ENCODE measurements around the gene NPTN.
"Not testable (repeated sequence)": the region's sequence is repeated elsewhere in the genome, so short reads cannot be mapped to it uniquely, and the experiment has no call there.

The NPTN gene

DNA sequence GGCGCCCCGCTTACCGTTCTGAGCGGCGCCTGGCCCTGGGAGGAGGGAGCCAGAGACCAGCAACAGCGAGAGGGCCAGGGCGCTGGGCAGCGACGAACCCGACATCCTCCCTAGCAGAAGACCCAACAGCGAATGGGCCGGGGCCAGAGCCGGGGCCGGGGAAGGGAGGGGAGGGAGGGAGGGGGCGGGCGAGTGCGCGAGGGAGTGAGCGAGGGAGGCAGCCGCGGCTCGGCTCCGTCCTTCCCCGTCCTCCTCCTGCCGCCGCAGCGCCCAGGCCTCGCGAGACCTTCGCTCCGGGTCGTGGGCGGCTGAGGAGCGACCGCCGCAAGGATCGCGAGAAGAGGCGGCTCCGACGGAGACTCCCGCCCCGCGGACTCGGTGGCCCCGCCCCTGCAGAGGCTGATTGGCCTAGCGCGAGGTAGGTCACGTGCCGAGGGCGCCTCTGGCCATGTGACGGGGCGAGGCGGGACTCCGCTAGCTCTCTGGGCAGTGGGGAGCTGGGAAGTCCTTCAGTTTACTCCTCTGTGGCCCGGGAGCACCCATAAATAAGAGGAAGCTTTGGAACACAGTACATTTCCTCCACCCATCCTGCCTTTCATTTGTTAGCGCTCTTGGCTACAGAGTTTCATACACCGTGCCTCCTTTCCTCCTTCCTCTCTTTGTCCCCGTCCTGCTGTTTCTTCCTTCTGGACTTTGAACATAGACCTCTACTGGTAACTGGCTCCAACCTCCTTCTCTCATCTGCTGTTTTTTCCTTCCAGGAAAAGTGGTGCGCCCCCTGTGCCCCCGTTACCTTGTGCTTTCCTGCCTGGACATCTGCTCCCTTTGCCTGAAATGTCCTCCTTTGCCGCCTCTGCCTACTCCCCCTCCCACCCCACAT is at the start of gene NPTN:
TSS of gene NPTN (minus strand) at position 279 of the 880 bp plus-strand sequence. CDS start at position 105, 174 bp downstream.
- DNase-seq (ENCODE audit: extremely low spot score, insufficient read length, low read depth) (peak; percentile 88), FAIRE-seq (peak; percentile 89)

DNA sequence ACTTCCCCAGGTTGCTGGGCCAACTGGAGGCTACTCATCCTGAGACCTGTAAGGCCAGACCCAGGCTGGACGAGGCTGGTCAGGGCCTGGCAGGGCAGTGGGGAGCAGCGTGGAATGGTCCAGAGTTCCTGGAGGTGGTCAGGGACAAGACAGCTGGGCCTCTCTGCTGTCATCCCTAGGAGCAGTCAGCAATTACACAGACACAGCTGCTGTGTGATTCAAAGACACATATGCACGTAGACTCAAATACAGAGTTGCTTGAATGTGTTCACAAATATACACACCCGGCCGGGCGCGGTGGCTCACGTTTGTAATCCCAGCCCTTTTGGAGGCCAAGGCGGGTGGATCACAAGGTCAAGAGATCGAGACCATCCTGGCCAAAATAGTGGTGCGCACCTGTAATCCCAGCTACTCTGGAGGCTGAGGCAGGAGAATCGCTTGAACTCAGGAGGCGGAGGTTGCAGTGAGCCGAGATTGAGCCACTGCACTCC is 49.5 kb upstream of the NPTN start:
- no peak for FAIRE-seq
- DNase-seq (ENCODE audit: extremely low spot score, insufficient read length, low read depth): no peak

DNA sequence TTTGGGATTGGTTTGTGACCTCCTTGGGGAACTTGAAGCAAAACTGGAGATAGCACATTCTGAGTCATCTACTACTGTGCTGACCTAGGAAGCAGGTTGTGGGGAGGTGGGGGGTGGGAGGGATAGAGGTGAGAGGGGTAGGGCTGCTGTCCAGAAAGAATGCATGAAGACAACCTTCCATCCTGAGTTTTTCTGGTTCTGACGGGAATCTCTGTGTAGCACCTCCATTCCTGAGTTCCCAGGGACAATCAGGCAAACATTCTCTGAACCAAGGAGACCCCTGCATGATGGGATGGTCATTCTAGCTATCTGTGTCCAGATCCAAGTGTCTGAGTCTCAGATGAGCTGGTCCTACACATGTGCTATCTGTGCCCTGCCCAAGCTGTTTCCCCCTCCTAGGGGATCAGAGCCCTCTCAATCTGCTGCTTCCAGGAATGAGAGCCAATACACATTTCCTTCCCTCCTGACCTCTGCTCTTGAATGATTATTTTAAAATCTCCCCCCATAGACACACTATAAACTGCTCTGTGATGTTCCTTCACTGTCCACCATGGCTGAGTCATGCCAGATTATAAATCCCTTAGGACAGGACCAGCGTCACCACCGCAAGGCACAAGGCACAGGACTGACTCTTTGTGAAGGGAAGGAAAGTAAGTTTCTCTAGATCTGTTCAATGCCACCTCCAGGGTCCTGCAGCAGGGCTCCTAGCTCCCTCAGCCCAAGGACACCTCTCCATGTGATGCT is 48.8 kb upstream of the NPTN start:
- no peak for DNase-seq (ENCODE audit: extremely low spot score, insufficient read length, low read depth)
- no peak for FAIRE-seq

DNA sequence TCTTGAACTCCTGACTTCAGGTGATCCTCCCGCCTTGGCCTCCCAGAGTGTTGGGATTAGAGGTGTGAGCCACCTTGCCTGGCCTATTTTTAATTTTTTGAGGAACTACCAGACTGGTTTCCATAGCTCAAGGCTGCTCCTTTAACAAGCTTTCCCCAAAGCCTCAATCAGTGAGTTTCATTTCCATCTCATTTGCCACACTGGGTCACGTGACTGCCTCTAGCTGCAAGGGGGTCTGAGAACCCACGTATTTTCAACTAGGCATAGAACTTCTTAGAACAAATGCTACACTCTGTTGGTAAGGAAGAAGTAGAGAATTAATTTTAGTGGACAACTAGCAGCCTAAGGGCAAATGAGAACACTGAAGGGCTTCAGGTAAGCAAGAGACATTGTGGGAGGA is 47.9 kb upstream of the NPTN start:
- DNase-seq (ENCODE audit: extremely low spot score, insufficient read length, low read depth): no peak
- FAIRE-seq: no peak

DNA sequence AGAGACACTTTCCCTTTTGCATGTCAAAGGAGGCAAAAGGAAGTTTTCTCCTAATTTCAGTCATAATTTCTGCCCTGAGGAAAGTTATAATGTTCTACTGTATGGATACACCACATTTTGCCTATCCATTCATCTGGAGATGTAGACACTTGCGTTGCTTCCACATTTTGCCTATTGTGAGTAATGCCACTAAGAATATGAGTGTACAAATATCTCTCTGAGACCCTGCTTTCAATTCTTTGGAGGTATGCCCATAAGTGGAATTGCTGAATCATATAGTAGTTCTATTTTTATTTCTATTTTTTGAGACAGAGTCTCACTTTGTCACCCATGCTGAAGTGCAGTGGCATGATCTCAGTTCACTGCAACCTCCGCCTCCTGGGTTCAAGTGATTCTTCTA is 47.4 kb upstream of the NPTN start:
- FAIRE-seq (no peak), DNase-seq (ENCODE audit: extremely low spot score, insufficient read length, low read depth) (no peak)

DNA sequence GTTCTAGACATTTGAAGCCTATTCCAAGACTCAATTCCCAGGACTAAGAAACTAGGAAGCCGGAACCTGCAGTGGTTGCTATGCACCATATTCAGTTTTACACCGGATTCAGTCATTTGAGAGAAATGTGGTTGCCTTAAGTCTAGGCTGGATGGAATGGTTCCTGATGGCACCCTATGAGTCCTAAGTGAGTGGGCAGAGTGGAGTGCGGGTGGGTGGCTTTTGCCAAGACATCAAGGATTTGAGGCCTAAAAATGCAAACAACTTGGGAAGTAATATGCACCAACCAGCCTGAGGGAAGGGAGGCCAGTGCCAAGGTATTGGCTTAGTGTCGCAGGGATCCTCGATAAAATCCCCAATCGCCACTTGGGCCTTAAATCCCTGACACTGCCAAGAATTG is 46.8 kb upstream of the NPTN start:
- FAIRE-seq: no peak

DNA sequence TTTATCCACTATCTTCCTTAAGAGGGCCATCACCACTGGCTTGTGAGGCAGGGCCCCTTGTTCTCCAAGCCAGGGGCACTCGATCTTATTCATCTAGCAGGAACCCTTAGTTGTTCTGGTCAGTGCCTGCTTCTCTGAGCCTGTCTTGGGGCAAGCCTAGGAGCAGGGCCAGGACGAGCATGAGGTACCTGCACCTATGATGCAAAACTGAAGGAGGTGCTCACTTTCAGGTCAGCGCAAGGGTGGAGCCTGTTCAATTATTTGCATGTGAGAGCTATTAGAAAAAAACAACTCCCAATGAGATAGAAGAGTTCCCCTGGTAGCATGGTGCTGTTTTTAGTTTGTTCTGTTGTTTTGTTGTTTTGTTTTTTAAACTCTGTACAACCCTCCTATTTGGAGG is 46.0 kb upstream of the NPTN start:
- FAIRE-seq: no peak
- no peak for DNase-seq (ENCODE audit: extremely low spot score, insufficient read length, low read depth)

More for the DNA sequence above, 46.8 kb upstream of the NPTN start:
- no peak for DNase-seq (ENCODE audit: extremely low spot score, insufficient read length, low read depth)

DNA sequence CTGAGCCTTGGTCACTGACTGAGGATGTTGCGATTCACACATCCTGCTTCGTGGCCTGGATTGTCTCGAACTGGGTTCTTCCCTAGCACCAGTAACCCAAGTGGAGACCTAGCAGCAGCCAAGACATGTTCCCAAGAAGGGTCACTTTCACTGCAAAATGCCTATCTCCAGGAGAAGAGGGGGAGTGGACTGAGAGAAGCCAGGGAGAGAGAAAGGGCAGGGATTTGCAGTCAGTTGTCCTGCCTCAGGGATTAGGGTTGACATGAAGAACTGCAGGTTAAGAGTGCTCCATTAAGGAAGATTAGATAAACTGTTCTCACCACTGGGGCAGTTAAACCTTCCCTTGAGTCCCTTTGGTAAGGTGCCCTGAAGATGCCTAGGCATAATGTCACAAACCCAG is 45.3 kb upstream of the NPTN start:
- no peak for DNase-seq (ENCODE audit: extremely low spot score, insufficient read length, low read depth)
- no peak for FAIRE-seq

DNA sequence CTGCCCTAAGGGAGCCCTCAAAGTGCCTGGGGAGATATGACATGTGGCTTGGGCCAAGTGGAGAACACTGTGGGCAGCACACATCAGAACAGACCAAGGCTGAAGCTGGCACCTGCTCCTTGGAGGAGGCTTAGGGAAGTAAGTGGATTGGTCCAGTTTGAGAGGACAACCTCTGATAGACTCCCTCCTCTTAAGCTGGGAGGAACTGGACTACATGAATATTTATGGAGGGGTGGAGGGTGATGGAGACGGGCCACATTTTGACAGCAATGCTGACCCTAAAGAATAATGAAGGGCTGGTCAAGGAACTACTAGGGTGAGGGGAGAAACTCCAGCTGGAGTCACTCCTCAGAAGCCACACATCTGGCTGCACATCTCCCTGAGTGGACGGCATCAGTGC is 44.5 kb upstream of the NPTN start:
- no peak for DNase-seq (ENCODE audit: extremely low spot score, insufficient read length, low read depth)
- no peak for FAIRE-seq

DNA sequence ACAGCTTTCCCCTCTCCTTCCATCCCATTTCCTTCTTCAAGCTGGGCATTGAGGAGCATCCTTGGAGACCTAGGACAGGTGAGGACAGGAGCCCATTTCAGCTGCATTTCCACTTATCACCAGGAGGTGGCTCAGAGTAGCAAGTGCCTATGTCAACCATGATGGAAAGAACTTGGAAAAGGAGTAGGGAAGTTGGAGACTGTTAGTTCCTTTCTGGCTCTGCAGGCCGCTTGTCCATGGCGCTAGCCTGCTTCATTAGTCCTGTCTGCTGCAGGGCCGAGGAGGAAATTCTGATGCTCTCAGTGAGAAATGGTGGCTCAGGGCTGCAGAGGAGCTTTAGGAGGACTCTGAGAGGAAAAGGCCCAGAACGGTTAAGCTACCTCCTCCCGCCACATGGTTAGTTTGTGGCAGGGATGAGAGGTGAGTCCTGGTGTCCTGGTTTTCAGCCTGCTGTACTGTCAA is 44.0 kb upstream of the NPTN start:
- peak; percentile 29 for FAIRE-seq
- no peak for DNase-seq (ENCODE audit: extremely low spot score, insufficient read length, low read depth)

DNA sequence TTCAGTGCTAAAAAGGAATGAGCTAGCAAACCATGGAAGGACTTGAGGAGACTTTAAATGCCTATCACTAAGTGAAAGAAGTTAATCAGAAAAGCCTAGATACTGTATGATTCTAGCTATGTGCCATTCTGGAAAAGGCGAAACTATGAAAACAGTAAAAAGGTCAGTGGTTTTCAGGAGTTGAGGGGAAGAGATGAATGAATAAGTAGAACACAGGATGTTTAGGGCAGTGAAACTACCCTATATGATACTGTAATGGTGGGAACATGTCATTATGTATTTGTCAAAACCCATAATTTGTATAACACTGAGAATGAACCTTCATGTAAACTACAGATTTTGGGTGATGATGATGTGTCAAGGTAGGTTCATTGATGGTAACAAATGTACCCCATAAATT is 41.4 kb upstream of the NPTN start:
- DNase-seq (ENCODE audit: extremely low spot score, insufficient read length, low read depth): no peak
- no peak for FAIRE-seq

DNA sequence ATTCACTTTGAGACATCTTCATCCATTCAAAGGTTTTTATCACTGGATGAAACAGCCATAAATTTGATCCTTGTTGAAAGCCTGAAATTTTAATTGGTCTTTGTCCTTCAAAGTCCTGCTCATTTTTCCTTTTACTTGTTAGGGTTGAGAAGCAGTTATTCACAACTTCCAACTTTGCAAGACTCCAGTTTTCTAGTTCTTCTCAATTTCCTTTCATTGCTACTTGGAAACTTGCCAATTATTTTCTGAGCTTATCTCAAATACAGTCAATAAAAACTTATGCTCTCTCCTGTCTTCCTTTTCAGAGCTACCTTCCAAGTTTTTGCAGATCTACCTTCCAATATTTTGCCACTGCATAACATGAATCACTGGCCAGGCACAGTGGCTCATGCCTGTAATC is 27.3 kb upstream of the NPTN start:
- no peak for DNase-seq (ENCODE audit: extremely low spot score, insufficient read length, low read depth)
- no peak for FAIRE-seq

DNA sequence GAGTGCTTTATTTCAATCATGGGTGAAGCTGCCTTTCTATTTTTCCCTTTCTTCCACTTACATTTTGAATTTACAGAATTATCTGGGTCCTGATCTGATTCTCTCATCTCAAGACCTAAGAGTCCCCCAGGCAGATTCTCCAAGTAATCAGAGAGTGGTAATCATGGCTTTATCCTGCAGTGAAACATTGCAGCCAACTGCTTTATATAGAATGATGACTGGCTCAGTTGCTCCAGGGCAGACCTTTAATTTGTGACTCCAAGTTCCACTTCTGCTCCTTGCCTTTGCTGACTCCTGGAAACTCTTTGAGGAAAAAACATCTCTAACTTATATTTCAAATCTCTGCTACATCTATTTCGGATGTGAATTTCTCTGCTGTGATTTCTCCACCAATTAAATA is 25.5 kb upstream of the NPTN start:
- DNase-seq (ENCODE audit: extremely low spot score, insufficient read length, low read depth) (no peak), FAIRE-seq (no peak)

DNA sequence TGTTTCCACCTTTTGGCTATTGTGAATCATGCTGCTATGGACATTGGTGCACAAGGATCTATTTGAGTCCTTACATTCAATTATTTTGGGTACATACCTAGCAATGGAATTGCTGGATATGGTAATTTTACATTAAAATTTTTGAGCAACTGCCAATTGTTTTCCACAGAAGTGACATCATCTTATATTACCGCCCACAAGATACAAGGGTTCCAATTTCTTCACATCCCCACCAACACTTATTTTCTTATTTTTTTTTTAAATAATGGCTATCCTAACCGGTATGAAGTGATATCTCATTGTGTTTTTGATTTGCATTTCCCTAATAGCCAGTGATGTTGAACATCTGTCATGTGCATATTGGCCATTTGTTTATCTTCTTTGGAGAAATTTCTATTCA is 22.5 kb upstream of the NPTN start:
- no peak for FAIRE-seq

DNA sequence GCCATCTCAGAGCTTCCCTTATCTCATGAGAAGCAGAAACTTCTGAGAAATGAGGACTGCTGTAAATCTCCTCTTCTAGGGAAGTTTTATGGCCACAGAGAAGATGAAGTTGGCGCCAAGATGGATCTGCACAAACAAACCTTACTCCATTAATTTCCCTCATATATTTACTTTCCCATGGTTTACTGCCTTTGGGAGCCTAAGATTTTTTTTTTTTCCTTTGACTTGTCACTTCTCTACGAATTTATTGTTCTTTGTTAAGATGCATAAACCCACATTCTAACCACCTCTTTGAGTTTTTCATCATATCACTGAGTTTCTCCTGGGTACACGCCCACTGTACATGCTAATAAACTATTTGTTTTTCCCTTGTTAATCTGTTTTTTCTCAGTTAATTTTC is 21.5 kb upstream of the NPTN start:
- no peak for FAIRE-seq
- DNase-seq (ENCODE audit: extremely low spot score, insufficient read length, low read depth): no peak

More for the DNA sequence above, 22.5 kb upstream of the NPTN start:
- DNase-seq (ENCODE audit: extremely low spot score, insufficient read length, low read depth): no peak

DNA sequence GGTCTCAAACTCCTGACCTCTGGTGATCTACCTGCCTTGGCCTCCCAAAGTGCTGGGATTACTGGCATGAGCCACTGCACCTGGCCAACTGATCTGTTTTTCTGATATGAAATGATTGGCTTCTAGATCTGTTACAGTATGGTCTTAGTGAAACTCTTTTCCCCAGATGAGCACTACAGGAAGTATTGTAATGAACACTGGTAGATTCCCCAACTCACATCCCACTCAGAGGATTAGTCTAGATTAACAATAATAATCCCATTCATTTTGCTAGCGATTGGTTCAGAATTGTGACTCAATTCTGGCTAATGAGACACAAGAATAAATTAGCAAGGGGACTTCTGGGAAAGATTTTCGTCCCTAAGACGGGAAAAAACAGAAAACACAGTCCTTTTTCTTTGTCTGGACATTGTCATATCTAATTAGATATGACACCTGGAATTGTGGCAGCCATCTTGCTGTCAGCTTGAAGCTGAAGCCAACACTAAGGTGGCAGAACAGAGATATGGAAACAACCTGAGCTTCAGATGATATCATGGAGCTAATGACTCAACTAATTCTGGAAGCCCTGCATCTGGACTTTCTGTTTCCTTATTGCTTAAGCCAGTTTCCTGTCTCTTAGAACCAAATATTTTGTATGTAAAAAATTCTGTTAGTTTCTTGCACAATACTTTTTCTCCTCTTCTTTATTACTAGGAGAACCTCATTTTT is 17.4 kb upstream of the NPTN start:
- FAIRE-seq: no peak
- DNase-seq (ENCODE audit: extremely low spot score, insufficient read length, low read depth): no peak

DNA sequence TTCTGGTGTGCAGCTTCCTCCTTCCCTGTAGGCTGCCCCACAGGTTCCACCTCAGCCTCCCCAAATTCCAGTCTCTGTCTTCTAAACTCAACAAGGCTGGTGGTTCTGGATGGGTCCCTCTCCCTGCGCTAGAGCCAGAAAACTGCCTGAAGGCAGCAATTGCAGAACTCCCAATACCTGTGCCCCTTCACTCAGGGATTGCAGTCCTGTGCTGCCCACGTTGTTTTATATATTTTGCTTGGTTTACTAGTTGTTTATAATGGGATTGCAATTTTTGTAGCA is 14.8 kb upstream of the NPTN start:
- no peak for FAIRE-seq
- DNase-seq (ENCODE audit: extremely low spot score, insufficient read length, low read depth): no peak

DNA sequence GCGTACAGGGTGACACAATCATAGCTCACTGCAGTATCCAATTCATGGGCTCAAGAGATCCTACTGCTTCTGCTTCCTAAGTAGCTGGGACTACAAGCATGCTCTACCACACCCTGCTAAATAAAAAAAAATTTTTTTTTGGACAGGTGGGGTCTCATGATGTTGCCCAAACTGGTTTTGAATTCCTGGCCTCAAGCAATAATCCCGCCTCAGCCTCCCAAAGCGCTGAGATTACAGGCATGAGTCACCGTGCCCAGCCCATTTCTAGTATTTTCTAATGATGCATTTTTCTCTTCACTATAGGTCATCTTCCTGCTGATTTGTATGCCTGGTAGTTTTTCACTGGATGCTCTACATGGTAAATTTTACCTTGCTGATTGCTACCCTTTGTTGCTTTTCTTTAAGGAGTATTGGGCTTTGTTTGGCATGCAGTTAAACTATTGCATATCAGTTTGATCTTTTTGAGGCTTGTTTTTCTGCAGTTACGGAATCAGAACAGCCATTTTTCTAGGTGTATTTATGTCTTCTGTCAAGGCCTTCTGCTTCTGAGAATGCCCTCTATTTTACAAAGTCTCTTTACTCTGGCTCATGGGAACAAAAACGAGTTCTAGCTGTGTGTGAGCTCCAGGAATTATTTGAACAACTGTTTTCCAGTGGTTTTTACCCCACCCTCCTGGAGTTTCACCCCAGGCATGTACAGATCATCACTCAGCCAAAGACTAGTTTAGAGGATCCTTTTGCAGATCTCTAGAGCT is 14.2 kb upstream of the NPTN start:
- DNase-seq (ENCODE audit: extremely low spot score, insufficient read length, low read depth): no peak
- no peak for FAIRE-seq

DNA sequence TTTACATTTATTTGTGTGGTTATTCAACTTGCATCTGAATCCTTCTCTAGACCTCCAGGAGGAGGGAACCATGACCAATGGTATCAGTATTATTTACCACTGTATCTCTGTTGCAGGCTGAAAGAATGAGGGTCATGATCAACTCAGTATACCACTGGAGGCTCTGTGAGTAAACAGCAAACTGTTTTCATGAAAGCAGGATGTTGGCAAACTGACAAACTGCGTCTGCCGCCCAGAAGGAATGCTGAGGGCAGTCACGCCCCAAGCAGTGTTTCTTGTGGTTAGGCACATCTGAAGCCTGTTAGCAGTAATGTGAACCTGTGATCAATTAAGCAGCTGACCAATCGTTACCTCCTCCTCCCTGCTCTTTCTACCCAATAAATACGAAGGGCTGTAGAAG is 6.3 kb upstream of the NPTN start:
- not testable (repeated sequence) for DNase-seq (ENCODE audit: extremely low spot score, insufficient read length, low read depth); FAIRE-seq

DNA sequence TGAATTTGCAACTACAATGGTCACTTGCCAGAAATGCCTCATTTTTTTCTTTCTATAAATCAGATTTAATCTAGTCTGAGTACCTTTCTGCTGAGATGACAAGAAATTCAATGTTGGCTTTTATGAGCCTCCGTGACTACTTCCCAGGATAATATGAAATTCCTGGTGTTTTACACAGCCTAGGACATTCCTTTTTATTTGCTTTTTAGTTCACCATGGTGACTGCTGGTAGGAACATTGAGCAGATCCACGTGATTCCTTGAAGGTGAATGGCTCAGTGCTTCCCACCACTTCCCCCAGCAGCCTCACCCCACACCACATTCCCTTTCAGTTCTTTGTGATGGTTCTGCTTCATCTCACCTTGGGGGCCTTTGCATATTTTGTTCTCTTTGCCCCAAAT is 4.3 kb upstream of the NPTN start:
- no peak for FAIRE-seq
- DNase-seq (ENCODE audit: extremely low spot score, insufficient read length, low read depth): no peak
